PFSK-1 (cell line): Measurements from ENCODE around the gene LAMP1.

Source experiments
- FOXP2 ChIP-seq: optimal IDR thresholded peaks from 2 replicates; pipeline ENCODE3; 2011; ENCODE audit warnings: borderline replicate concordance, control low read depth, inconsistent platforms; ENCODE audit not compliant: insufficient read depth; ENCODE audit errors: extremely low read length, extremely low read depth
- POLR2AphosphoS5 ChIP-seq: IDR thresholded peaks from 2 replicates; pipeline ENCODE4 v1.6.1; 2012; ENCODE audit warnings: low read depth, mild to moderate bottlenecking, control low read depth, low read length, moderate library complexity
- SIN3A ChIP-seq: IDR thresholded peaks from 2 replicates; pipeline ENCODE4 v1.6.1; 2012; ENCODE audit warnings: mild to moderate bottlenecking, low read length, moderate library complexity, borderline replicate concordance; ENCODE audit not compliant: insufficient read depth
- TAF1 ChIP-seq: IDR thresholded peaks from 2 replicates; pipeline ENCODE4 v1.6.1; 2012; ENCODE audit warnings: low read length, control low read depth, borderline replicate concordance; ENCODE audit not compliant: insufficient read depth
- TF ChIP-seq, protein P1 (sequence below), 2 experiments: IDR thresholded peaks; 2 replicates each; pipeline versions ENCODE4 v1.6.1 to v1.8.0; 2011 to 2012; ENCODE audit warnings: low read depth in 2 of 2, low read length in 2 of 2, control low read depth in 1 of 2, inconsistent platforms in 1 of 2, mild to moderate bottlenecking in 1 of 2, moderate library complexity in 1 of 2; ENCODE audit not compliant: insufficient read depth in 1 of 2

The LAMP1 gene

GRCh38 chr13:113359571-113359970 lies 62.5 kb downstream of the LAMP1 start:
- TF ChIP-seq, protein P1, sequence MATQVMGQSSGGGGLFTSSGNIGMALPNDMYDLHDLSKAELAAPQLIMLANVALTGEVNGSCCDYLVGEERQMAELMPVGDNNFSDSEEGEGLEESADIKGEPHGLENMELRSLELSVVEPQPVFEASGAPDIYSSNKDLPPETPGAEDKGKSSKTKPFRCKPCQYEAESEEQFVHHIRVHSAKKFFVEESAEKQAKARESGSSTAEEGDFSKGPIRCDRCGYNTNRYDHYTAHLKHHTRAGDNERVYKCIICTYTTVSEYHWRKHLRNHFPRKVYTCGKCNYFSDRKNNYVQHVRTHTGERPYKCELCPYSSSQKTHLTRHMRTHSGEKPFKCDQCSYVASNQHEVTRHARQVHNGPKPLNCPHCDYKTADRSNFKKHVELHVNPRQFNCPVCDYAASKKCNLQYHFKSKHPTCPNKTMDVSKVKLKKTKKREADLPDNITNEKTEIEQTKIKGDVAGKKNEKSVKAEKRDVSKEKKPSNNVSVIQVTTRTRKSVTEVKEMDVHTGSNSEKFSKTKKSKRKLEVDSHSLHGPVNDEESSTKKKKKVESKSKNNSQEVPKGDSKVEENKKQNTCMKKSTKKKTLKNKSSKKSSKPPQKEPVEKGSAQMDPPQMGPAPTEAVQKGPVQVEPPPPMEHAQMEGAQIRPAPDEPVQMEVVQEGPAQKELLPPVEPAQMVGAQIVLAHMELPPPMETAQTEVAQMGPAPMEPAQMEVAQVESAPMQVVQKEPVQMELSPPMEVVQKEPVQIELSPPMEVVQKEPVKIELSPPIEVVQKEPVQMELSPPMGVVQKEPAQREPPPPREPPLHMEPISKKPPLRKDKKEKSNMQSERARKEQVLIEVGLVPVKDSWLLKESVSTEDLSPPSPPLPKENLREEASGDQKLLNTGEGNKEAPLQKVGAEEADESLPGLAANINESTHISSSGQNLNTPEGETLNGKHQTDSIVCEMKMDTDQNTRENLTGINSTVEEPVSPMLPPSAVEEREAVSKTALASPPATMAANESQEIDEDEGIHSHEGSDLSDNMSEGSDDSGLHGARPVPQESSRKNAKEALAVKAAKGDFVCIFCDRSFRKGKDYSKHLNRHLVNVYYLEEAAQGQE (IDR thresholded peaks at IDR 0.05; ENCODE audit: insufficient read depth in 1 of 2, low read depth in 2 of 2, low read length in 2 of 2): no peak
- TF ChIP-seq POLR2AphosphoS5 (no peak), TAF1 (no peak), FOXP2 (no peak), SIN3A (no peak)

GRCh38 chr13:113360446-113360845 lies 63.4 kb downstream of the LAMP1 start:
- no peak for TF ChIP-seq POLR2AphosphoS5
- TF ChIP-seq, protein P1 (IDR thresholded peaks at IDR 0.05; ENCODE audit: insufficient read depth in 1 of 2, low read depth in 2 of 2, low read length in 2 of 2): no peak
- TF ChIP-seq SIN3A: no peak
- no peak for TF ChIP-seq FOXP2
- TF ChIP-seq TAF1: no peak

DNA sequence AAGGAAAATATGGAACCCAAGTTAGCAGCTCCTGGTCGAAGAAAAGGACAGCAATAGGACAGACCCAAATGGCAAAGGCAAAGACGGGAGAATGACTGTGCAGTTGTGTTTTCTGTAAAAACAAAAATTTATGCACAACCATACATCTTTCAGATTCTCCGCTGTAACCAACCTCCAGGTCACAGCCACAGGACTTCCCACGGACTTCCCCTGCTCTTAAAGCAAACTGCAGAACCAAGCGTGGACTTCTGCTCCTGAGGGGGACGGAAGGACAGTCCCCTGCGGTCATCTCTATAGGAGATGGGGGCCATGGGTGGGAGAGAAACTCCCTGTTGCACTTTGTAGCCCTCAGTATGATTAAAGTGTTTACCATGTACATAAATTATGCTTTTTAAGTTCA lies 64.4 kb downstream of the LAMP1 start:
- no peak for TF ChIP-seq FOXP2

DNA sequence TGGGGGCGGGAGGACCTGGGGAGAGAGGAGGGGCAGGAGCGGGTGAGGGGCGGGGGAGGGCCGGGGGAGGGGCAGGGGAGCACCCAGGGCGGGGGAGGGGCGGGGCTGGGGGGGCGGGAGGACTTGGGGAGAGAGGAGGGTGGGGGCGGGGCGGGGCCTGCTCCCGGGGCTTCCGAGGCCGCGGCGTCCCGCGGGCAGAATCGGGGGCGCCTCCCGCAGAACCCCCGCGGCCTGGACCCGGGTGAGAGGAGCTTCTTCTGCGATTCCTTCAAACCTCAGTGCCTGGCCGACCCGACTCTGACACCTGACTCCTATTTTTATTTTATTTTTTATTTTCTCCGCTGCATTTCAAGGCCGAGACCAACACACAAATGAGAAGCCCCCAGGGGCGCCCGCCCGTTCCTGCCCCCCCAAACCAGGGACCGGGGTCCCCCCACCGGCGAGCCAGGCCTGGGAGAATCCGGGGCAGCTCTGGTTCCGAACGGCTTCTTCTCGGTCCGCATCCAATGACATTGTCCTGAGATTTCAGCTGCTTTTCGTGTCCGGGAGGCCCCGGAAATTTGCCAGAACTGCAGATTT lies 67.4 kb downstream of the LAMP1 start:
- no peak for TF ChIP-seq FOXP2
- no peak for TF ChIP-seq POLR2AphosphoS5
- TF ChIP-seq TAF1: no peak
- TF ChIP-seq SIN3A: no peak
- TF ChIP-seq, protein P1 (IDR thresholded peaks at IDR 0.05; ENCODE audit: insufficient read depth in 1 of 2, low read depth in 2 of 2, low read length in 2 of 2): no peak

GRCh38 chr13:113364901-113365582 lies 68.0 kb downstream of the LAMP1 start:
- TF ChIP-seq TAF1 (no peak), POLR2AphosphoS5 (no peak), SIN3A (no peak), FOXP2 (no peak)
- TF ChIP-seq, protein P1 (IDR thresholded peaks at IDR 0.05; ENCODE audit: insufficient read depth in 1 of 2, low read depth in 2 of 2, low read length in 2 of 2): no peak
